Peyer's patch (tissue), 4 donors: ENCODE results near the gene TAX1BP3. TPM values are rescaled to one million over a fixed set of nuclear protein-coding genes. Genes with fewer than 3 reads are reported as not detected.
A peak's percentile ranks its signal among the peaks of the same experiment; 100 is the strongest.

Experiments used
- DNase-seq, 3 donors: peaks; one replicate each; pipeline ENCODE4 v3.0.0-alpha.2; 2017 to 2019
- H3K27ac ChIP-seq, 4 donors: fragments of 200-600 bp; sonication (generic); one replicate each; pipeline ENCODE4 v1.5.1; 2016 to 2019
- H3K27me3 ChIP-seq, 2 donors: fragments of 200-600 bp; sonication (generic); one replicate each; pipeline ENCODE4 v1.5.1; 2019
- H3K36me3 ChIP-seq, 3 donors: fragments of 200-600 bp; sonication (generic); one replicate each; pipeline ENCODE4 v1.5.1; 2016 to 2019
- H3K4me1 ChIP-seq, 4 donors: fragments of 200-600 bp; sonication (generic); one replicate each; pipeline ENCODE4 v1.5.1; 2016 to 2019
- H3K4me3 ChIP-seq, 4 donors: fragments of 200-600 bp; sonication (generic); 1 replicate in 3 of 4; 2 replicates in 1 of 4; pipeline ENCODE4 v1.5.1; 2016 to 2019; ENCODE audit warnings: mild to moderate bottlenecking in 1 of 4
- H3K9me3 ChIP-seq, 4 donors: fragments of 200-600 bp; sonication (generic); one replicate each; pipeline ENCODE4 v1.5.1; 2016 to 2019; ENCODE audit warnings: mild to moderate bottlenecking in 1 of 4
- POLR2A ChIP-seq, 2 donors: fragments of 450-650 bp; IDR thresholded peaks; one replicate each; pipeline ENCODE4 v1.5.1; 2017; ENCODE audit warnings: antibody characterized with exemption in 2 of 2, mild to moderate bottlenecking in 2 of 2, moderate library complexity in 2 of 2
- total RNA-seq, 4 donors: library from RNA; depleted of rRNA; stranded (reverse); fragments of >200 nt; gene quantifications; one replicate each; pipeline ENCODE4 v1.1.0, GENCODE V29; 2016
- TF ChIP-seq, protein P1 (sequence below), 6 experiments: fragments of 450-650 bp in 4 of 6; fragments of 200-600 bp in 2 of 6; sonication (generic) in 1 of 6; IDR thresholded peaks; one replicate each; pipeline ENCODE4 v1.5.1; 2017 to 2019; ENCODE audit warnings: antibody characterized with exemption in 6 of 6, mild to moderate bottlenecking in 3 of 6, moderate library complexity in 1 of 6

Gene TAX1BP3
- total RNA-seq, 4 donors from 2014 or later: 113 to 386 (median 239) TPM

DNA sequence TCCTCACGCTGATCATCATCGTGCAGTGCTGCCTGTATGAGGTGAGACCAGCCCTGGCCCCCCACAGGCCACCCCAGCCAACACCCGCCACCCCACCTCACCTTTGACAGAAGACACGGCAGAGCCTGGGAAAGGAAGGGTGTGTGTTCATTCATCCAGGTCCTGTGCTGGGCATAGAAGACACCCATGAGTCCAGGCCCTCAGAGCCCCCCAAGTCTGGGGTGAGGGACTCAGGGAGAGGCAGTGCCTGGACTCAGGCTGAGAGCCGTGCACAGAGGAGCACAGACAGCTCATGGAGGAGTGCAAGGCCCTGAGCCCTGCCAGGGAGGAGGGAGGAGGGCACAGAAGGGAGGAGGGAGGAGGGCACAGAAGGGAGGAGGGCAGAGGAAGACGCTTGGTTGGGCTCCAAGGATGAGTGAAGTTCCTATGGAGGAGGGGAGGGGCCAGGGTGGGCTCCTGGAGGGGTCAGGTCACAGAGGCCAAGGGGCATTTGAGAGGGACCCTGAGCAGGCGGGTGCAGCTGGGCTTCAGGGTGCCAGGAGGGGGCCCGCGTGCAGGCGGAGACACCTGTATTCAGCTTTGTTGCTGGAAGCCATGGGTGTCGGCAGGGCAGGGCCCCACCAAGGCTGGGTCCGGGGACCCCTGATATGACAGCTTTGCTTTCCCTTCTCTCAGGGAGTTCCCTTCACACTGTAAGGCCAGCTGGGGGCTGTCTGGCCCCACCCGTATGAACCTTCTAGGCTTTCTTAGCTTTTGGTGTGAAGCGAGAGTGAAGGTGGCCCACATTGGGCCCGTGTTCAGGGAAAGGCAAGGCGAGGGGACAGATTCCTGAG is 11.4 kb downstream of the TAX1BP3 start:
- H3K9me3 ChIP-seq: no peaks in the 10 kb centered on the region
- no peak for TF ChIP-seq POLR2A (IDR thresholded peaks at IDR 0.05)
- TF ChIP-seq, protein P1, sequence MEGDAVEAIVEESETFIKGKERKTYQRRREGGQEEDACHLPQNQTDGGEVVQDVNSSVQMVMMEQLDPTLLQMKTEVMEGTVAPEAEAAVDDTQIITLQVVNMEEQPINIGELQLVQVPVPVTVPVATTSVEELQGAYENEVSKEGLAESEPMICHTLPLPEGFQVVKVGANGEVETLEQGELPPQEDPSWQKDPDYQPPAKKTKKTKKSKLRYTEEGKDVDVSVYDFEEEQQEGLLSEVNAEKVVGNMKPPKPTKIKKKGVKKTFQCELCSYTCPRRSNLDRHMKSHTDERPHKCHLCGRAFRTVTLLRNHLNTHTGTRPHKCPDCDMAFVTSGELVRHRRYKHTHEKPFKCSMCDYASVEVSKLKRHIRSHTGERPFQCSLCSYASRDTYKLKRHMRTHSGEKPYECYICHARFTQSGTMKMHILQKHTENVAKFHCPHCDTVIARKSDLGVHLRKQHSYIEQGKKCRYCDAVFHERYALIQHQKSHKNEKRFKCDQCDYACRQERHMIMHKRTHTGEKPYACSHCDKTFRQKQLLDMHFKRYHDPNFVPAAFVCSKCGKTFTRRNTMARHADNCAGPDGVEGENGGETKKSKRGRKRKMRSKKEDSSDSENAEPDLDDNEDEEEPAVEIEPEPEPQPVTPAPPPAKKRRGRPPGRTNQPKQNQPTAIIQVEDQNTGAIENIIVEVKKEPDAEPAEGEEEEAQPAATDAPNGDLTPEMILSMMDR (IDR thresholded peaks at IDR 0.05): no peak
- peaks cover 0 to 21% (median 0%) of the 10 kb centered on the region in 3 donors for H3K36me3 ChIP-seq
- H3K27me3 ChIP-seq: no peaks in the 10 kb centered on the region
- H3K4me3 ChIP-seq: no peak overlapping the region
- DNase-seq: no peak
- H3K4me1 ChIP-seq: peaks cover 0 to 16% (median 0%) of the 10 kb centered on the region in 4 donors
- no peak overlapping the region for H3K27ac ChIP-seq

DNA sequence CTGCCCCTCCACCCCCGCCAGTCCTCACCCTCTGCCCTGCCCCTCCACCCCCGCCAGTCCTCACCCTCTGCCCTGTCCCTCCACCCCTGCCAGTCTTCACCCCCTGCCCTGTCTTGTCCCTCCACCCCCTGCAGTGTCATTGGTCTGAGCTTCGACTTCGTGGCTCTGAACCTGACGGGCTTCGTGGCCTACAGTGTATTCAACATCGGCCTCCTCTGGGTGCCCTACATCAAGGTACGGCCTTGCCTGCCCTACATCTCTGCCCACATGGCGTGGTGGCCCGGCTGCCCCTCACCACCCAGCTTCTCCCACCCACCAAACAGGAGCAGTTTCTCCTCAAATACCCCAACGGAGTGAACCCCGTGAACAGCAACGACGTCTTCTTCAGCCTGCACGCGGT is 12.0 kb downstream of the TAX1BP3 start:
- no peak for DNase-seq
- no peak overlapping the region for H3K4me3 ChIP-seq
- no peak for TF ChIP-seq POLR2A (IDR thresholded peaks at IDR 0.05)
- TF ChIP-seq, protein P1 (IDR thresholded peaks at IDR 0.05): no peak
- H3K9me3 ChIP-seq: no peaks in the 10 kb centered on the region
- H3K4me1 ChIP-seq: peaks cover 0 to 16% (median 0%) of the 10 kb centered on the region in 4 donors
- H3K36me3 ChIP-seq: peaks cover 0 to 15% (median 0%) of the 10 kb centered on the region in 3 donors
- H3K27me3 ChIP-seq: no peaks in the 10 kb centered on the region
- no peak overlapping the region for H3K27ac ChIP-seq

DNA sequence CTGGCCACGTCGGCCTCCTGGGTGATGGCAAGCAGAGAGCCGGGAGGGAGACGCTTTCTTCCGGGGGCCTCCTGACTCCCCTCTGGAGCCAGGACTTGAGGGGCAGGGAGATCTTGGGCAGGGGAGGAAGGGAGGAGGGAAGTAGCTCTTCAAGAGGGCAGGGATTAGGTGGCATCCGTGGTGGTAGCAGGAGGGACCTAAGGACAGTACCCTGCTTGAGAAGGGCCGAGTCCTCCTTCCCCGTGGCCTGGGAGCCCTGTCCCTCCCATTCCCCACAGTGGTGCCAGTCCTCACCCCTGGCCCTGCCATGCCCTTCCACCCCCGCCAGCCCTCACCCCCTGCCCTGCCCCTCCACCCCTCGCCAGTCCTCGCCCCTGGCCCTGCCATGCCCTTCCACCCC is 12.6 kb downstream of the TAX1BP3 start:
- DNase-seq: no peak

DNA sequence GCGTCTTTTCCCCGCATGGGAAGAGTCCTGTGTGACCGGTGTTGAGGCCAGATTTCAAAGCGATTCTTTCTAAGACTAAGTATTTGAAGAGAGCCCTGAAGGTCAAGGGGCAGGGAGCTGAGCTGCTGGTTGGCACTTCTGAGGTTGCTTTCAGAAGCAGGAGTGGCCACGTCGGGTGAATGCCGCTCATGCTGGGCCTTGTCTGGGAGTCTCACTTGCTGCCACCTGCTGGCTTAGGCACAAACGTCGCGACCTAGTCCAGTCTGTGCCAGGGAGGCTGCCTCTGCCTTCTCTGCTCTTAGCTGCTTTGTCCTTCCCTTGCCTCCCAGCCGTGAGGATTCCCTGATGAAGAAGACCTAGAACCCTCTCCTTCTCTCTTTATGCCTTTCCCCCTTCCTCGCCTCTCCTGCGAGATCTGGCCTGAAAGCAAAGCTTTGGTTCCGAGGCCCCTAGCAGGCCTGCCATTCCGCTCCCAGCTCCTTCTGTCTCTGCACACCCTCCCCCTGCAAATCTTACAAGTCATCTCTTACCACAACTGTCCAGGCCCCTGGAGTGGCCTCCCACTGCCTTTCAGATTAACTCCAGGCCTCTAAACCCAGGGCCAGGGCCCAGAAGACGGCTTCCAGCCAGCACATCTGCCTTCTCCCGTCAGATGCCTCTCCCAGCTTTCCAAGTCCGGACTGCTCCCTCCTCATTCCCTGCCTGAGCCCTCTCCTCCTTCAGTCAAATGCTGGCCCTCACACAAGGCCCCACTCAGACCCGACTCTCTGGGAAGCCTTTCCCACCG is 20.4 kb downstream of the TAX1BP3 start:
- Histone ChIP-seq H3K4me1 (peaks cover 0 to 3% (median 0%) of the 10 kb centered on the region in 4 donors), H3K9me3 (no peaks in the 10 kb centered on the region), H3K27me3 (no peaks in the 10 kb centered on the region), H3K27ac (no peak overlapping the region), H3K36me3 (peaks cover 0 to 45% (median 0%) of the 10 kb centered on the region in 3 donors), H3K4me3 (no peak overlapping the region)
- TF ChIP-seq POLR2A (IDR thresholded peaks at IDR 0.05): no peak
- TF ChIP-seq, protein P1 (IDR thresholded peaks at IDR 0.05): peak in 5 of 6 experiments; percentile 9 to 60 (median 54)
- DNase-seq: peak; percentile 28 to 79 (median 72)

More for the DNA sequence above, 12.6 kb downstream of the TAX1BP3 start:
- H3K4me1 ChIP-seq: peaks cover 0 to 16% (median 0%) of the 10 kb centered on the region in 4 donors
- H3K27ac ChIP-seq: no peak overlapping the region
- H3K4me3 ChIP-seq: no peak overlapping the region
- H3K36me3 ChIP-seq: peaks cover 0 to 9% (median 0%) of the 10 kb centered on the region in 3 donors
- H3K9me3 ChIP-seq: no peaks in the 10 kb centered on the region
- H3K27me3 ChIP-seq: no peaks in the 10 kb centered on the region
- TF ChIP-seq POLR2A (IDR thresholded peaks at IDR 0.05): no peak
- TF ChIP-seq, protein P1 (IDR thresholded peaks at IDR 0.05): no peak

DNA sequence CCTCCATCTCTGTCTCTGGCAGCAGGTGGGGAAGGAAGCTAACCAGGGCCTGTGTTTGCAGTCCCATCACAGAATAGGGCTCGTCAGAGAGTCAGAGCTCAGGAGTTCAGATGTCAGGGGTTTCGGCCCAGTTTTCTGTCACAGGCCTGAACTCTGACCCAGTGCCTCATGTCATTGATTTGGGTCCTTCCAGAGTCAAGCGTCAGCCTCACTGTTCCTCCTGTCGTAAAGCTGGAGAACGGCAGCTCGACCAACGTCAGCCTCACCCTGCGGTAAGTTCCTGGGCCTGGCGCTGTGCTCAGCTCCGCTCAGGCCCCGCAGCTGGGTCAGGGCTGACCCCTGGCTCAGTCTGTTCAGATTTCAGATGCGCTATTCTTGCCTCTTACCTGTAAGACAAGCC is 21.1 kb downstream of the TAX1BP3 start:
- no peak for DNase-seq
- H3K9me3 ChIP-seq: no peaks in the 10 kb centered on the region
- H3K27me3 ChIP-seq: no peaks in the 10 kb centered on the region
- H3K4me3 ChIP-seq: no peak overlapping the region
- TF ChIP-seq POLR2A (IDR thresholded peaks at IDR 0.05): no peak
- TF ChIP-seq, protein P1 (IDR thresholded peaks at IDR 0.05): no peak
- peaks cover 0 to 3% (median 0%) of the 10 kb centered on the region in 4 donors for H3K4me1 ChIP-seq
- no peak overlapping the region for H3K27ac ChIP-seq
- H3K36me3 ChIP-seq: peaks cover 0 to 45% (median 0%) of the 10 kb centered on the region in 3 donors
